AG08396 (cell line): ENCODE data around the gene ZNF584.
A peak's percentile ranks its signal among the peaks of the same experiment; 100 is the strongest.
"Not testable (repeated sequence)": the region's sequence is repeated elsewhere in the genome, so short reads cannot be mapped to it uniquely, and the experiment has no call there.

ENCODE experiments used
- DNase-seq: peaks from one replicate; pipeline ENCODE4 v3.0.0; 2012; ENCODE audit warnings: low spot score, mixed read lengths

Gene ZNF584

GRCh38 chr19:58408152-58409009 is at the start of gene ZNF584:
ZNF584 (plus strand) TSS chr19:58408649; CDS start chr19:58409148, 499 bp downstream.
- peak; percentile 97 for DNase-seq

DNA sequence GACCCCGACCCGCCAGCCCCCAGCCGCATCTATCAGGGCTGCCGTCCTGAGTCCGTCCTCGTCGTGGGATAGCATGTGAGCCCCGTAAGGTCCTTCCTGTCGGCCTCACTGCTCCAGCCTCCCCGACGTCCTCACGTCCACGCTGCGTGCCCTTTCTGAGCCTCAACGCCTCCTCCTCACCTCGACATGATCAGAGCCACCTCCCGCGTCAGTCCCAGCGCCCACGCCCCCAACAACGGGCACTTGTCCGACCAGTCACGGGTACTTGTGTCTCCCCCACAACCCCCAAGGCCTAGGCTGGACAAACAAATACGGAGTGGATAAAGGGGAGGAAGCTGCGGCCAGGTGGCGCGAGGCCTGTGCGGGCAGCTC is 46.6 kb upstream of the ZNF584 start:
- peak; percentile 70 for DNase-seq

DNA sequence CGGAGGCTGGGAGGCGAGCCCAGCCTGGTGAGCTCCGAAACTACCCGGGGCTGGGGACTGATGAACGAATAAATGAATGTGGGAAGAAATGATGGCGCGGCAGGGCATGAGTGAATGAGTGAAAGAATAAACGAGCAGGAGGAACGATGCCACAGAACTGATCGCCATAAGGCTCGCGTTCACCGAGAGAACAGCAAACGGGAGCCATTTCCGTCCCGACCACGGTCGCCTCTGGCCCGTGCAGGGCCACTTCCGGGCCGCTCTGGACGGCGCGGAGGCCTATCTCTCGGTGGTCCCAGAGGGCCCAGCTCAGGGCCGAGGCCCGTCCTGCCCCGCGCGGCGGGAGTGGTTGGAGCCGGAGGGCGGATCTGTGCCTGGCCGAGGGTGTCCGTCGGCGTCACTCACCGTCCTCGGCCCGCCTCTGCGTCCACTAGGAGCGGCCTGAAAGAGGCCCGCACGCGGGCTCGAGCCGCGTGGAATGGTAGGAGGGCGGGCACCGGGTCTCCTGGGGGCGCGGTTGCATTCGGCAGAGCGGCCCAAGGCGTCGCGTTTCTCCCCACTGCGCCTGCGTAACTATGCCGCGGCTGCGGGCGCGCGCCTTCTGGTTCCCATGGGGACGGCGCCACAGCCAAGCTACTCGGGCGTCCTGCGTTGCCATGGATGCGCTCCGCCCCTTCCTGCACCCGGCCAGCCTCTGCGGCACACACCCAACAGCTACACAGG is 46.0 kb upstream of the ZNF584 start, which contains the start of gene ZNF497:
Gene ZNF497 (minus strand): TSS at position 480 of the 723 bp plus-strand sequence. CDS start 5,116 bp downstream, outside the sequence.
- DNase-seq: peak; percentile 100

DNA sequence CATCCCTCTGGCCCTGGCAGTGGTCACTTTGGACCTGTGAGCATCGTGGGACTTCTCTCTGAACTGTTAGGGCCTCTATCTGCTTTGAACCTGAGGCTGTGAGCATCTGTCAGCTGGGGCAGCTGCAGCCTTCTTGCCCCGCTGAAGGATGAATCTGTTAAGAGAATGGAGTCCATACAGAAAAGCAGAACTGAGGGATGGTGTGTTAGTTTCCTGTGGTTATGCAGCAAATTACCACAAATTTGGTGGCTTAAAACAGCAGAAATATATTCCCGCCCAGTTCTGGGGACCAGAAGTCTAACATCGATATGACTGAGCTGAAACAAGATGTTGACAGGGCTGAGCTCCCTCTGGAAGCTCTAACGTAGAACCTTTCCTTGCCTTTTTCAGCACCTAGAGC is 44.3 kb upstream of the ZNF584 start:
- no peak for DNase-seq

- DNase-seq: no peak
Observed at GRCh38 chr19:58366585-58367430, 41.6 kb upstream of the ZNF584 start.

GRCh38 chr19:58367698-58368454 is 40.6 kb upstream of the ZNF584 start:
- no peak for DNase-seq

- no peak for DNase-seq
Observed at GRCh38 chr19:58368561-58369360, 39.7 kb upstream of the ZNF584 start.

- DNase-seq: no peak
Observed at GRCh38 chr19:58372311-58373133, 35.9 kb upstream of the ZNF584 start.

- DNase-seq: no peak
Observed at GRCh38 chr19:58374200-58374599, 34.2 kb upstream of the ZNF584 start.

GRCh38 chr19:58376724-58377123 is 31.7 kb upstream of the ZNF584 start:
- not testable (repeated sequence) for DNase-seq

DNA sequence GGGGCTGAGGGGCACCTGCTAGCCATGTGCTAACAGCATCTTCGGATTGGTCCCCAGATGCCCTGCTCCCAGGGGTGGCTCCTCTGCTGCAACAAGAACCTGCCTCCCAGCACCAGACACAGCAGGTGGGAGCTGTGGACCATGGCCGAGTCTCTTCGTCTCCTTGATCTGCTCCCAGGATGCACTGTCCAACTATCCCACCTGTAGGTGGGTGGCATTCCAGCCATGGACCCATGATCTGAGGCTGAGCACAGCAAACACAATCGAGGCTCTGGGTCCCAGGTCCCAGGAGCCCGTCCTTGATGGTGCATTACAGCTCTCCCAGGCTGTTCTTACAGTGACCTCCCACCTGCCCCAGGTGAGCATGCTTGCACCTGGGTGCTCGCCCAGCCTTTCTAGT is 29.2 kb upstream of the ZNF584 start:
- DNase-seq: no peak

DNA sequence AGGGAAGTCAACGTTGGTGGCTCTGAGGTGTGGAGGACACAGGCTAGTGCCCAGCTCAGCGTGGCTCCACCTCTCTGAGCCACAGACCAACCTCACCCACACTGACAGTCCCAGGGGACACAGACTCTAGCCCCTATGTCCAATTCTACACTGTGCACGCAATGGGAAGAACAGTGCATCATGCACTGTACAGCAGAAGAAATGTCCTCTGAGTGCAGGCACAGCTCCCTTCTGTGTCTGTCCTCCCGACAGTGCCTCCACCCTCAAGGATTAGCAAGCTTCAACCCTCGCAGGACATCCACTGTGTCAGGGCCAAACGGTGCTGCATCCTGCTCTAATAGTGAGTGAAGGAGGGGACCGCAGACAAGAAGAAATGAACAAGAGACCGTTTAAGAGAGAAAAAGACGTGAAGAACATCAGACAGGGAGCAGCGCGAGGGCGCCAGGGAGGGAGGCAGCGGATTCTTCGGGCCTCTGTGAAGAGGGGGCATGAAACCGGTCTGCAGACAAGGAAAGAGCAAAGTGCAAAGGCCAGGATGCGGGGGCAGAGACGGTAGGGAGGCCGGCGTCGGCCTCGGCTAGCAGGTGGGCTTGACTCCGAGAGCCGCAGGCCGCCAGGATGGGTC is 28.3 kb upstream of the ZNF584 start:
- no peak for DNase-seq

- DNase-seq: peak; percentile 98
Observed at GRCh38 chr19:58380662-58381459, 27.6 kb upstream of the ZNF584 start, which contains the start of gene ZNF837. ZNF837 (minus strand) TSS chr19:58381030; CDS start chr19:58369332, 11,698 bp downstream.

DNA sequence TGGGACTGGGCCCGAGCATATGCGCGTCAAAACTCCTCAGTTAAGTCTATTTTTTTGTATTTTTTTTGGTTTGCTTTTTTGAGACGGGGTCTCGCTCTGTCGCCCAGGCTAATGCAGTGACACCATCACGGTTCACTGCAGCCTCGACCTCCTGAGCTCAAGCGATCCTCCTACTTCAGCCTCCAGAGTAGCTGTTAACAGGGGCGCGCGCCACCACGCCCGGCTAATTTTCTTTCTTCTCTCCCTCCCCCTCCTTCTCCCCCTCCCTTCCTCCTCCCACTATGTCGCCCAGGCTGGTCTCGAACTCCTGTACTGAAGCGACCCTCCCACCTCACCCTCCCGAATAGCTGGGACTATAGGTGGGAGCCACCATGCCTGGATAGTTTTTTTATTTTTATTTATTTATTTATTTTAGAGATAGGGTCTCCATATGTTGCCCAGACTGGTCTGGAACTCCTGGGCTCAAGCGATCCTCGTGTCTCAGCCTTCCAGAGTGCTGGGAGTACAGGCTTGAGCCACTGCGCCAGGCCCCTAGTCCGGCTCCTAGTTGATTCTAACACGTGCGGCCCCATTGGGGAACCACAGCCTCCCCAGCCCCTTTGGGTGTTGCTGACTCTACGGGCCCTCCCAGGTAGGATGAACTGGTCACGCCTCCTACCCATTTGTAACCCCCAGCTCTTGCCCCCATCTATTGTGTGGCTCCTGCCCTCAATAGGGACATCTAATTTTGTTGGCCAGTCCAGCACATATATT is 26.8 kb upstream of the ZNF584 start:
- DNase-seq: no peak

DNA sequence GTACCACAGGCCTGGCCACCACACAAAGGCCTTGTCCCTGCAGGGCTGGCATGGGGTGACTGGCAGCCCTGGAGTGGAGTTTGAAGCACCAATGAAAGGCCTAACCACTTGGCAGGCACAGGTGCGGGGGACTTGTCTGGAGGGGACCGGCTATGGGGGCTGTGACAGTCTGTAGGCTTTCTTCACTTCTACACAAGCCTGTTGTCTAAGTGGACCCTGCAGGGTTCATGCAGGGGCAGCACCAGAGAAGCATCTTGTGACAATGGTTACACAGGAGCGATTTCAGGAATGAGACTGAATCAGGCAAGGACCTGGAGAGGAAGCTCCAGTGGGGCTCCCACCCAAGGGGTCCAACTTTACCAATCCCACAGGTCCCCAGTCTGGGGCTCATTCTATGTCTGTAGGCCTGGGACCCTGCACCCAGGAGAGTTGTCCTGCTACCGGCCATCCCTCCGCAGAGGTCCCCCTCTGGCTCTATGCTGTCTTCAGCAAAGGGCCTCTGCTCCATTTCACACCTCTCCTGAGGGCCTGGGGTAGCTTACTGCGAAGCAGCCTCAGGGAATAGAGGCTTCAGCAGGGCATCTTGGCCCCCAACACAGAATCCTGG is 25.3 kb upstream of the ZNF584 start:
- no peak for DNase-seq

GRCh38 chr19:58385313-58385890 is 23.0 kb upstream of the ZNF584 start:
- no peak for DNase-seq
